ENCODE data around the gene SAPCD2. TPM values are rescaled to one million over a fixed set of nuclear protein-coding genes. Genes with fewer than 3 reads are reported as not detected.

Gene SAPCD2
- polyA plus RNA-seq, 3 donors: 5.4 to 6.2 (median 5.9) TPM

GRCh38 chr9:137050570-137050969 is 19.8 kb downstream of the SAPCD2 start:
- DNase-seq (ENCODE audit: low read depth in 3 of 3, low spot score in 2 of 3): no peak

GRCh38 chr9:137049544-137050449 is 20.6 kb downstream of the SAPCD2 start:
- no peak for DNase-seq (ENCODE audit: low read depth in 3 of 3, low spot score in 2 of 3)

DNA sequence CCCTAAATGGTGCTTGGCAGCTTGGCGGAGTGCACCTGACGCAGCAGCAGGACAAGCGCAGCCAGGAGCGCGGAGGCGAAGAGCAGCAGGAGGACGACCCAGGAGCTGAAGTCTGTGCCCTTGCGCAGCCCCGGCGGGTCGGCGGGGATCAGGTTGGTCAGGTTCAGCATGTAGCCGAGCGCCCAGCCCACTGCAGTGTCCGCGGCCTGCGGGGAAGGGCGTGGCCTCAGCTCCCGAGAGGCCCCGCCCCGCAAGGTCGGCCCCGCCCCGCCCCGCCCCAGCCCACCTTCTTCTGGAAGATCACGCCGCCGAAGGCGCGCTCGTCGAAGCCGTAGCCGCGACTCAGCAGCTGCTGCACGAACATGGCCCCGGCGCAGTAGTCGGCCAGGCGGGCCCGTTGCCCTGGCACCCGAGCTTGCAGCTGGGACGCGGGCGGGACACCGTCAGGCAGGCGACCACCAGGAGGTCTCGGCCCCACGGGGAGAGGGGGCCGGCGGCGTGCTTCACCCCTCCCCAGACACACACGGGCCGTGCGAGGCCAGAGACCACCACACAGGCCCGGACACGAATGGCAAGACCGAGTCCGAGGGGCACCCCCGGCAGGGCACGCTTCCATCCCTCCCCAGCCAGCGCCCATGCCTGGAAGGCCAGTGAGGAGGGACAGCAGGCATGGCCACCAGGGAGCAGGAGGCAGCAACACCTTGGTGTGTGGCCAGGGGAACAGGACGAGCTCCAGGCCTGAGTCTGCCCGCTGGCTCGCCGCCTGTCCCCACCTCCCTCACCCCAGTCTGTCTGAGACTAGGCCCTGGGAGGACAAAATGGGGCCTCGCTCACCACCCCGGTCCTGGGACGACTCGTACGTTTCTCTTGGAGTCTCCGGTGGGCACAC is 21.5 kb downstream of the SAPCD2 start:
- DNase-seq (ENCODE audit: low read depth in 3 of 3, low spot score in 2 of 3): no peak

DNA sequence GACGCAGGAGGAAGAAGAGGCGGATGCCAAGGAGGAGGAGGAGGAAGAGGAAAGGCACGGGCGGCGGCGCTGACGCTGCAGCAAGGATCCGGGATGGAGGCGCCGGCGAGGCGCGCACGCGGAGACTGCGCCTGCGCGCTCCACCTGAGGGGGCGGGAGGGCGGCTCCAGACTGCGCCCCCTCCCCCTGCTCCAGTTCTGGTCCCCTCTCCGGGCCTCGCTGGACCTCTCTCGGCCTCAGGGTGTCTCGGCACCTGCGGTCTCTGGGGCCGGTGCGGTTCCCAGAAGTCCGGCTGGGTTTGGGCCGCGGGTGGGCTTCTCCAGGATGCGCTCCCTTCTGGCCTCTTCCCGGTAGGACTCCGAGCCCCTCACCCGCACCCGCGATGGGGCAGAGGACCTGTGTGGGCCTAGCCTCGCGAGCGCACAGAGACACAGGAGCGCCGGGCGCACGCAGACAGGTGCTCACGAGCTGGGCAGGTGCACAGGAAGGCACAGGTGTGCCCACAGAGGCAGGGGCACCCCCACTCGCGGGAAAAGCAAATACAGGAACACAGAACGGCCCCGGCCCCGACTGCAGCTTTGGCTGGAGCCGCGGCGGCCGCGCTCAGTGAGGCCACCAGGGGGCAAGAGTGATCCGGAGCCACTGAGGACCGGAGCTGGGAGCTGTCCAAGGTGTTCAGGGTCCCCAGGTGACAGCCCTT is 24.1 kb downstream of the SAPCD2 start, which contains the start of gene NPDC1:
Gene NPDC1, minus strand, starts transcription at position 90 of the 700 bp plus-strand sequence. CDS start 188 bp downstream, outside the sequence.
- DNase-seq (ENCODE audit: low read depth in 3 of 3, low spot score in 2 of 3): no peak

DNA sequence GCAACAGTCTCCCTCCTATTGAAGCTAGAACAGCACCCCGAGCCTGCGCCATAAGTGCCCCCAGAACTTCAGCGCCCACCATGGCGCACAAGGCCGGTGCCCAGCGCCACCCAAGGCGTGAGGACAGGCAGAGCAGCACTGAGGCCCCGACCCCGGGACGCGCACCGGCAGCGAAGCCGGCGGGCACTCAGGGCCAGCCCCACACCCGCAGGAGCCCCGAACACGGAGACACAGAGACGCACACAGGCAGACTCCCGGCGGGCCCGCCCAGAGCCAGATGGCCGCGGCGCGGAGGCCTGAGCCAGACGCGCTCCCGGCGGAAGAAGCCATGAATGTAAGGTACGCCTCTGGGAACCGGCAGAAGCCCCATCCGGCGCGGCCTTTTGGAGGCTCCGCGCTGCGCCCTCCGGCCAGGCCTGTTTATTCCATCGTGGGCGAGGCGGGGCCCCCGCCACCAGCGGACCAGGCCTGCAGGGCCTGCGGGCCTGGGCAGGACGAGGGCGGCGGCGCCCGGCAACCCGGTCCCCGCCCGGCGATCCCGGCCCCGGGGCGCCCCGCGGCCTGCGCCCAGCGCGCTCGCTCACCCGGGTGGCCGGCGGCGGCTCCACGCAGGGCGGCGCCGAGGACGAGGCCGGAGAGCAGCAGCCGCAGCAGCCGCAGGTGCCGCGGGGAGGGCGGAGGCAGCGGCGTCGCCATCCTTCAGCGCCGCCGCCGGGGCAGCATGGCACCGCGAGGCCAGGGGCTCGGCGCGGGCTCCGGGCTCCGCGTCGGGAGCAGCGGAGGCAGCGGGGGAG is 24.9 kb downstream of the SAPCD2 start:
- DNase-seq (ENCODE audit: low read depth in 3 of 3, low spot score in 2 of 3): no peak

DNA sequence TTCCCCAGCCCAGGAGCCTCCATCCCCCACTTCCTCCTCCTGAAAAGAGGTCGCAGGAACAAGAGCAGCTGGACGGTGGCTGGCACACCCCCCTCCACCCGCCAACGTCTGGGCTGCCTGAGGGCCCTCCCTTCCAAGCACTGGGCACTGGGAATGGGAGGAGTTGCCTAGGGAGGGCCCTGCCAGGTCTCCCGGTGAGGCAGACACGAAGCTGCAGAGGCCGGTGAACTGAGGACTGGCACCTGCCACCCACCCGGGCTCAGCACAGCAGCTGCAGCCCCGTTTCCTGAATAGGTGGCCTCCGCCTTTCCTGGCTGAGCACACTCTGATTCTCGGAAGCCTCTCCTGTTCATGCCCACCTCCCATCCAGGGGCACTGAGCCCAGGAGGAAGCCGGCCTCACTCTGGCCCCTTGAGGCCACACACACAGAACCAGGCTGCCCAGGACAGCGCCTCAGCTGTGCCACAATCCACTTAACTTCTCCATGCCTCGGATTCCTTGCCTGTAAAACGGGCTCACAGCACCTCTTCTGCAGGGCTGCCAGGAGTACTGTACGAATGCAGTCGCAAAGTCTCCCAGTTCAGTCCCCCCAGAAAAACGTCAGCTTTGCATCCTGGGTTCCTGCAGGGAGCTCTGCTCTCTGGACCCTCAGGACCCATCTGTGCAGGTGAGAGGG is 25.7 kb downstream of the SAPCD2 start:
- no peak for DNase-seq (ENCODE audit: low read depth in 3 of 3, low spot score in 2 of 3)

DNA sequence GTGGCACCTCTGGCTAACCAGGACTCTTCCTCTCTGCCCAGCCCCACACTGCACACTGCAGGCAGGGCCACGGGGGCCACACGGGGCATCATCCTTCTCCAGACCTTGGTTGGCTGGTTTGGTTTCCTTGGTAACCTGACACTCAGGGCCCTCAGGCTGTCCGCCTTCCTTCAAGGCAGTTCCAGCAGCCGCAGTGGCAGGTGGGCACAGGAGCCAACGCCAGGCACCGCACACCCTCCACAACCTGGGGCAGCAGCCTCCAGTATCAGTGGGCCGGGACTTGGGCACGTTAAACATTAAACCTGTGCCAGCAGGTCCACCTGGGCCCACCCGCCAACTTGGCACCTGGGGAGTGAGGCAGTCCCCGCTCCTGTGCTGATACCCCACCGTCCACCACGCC is 26.3 kb downstream of the SAPCD2 start:
- DNase-seq (ENCODE audit: low read depth in 3 of 3, low spot score in 2 of 3): no peak

GRCh38 chr9:137042751-137043727 is 27.3 kb downstream of the SAPCD2 start:
- DNase-seq (ENCODE audit: low read depth in 3 of 3, low spot score in 2 of 3): no peak

GRCh38 chr9:137041124-137041523 is 29.2 kb downstream of the SAPCD2 start:
- no peak for DNase-seq (ENCODE audit: low read depth in 3 of 3, low spot score in 2 of 3)

DNA sequence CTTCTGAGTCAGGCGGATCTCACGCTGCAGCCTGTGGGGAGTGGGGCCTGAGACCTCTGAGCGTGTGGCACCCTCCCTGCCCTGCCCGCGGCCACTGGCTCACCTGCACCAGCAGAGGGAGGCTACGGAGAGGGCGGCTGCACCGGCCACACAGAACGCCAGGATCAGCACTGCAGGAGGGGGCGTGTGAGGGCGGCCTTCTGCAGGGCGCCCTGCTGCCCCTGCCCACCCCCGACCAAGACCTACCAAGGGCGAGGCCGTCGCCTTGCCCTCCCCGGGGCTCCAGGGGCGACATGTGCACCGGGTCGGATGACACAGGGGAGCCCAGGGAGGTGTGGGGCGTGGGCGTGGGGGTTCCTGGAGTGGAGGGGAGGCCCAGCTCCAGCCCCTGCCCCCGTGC is 29.8 kb downstream of the SAPCD2 start:
- DNase-seq (ENCODE audit: low read depth in 3 of 3, low spot score in 2 of 3): no peak

DNA sequence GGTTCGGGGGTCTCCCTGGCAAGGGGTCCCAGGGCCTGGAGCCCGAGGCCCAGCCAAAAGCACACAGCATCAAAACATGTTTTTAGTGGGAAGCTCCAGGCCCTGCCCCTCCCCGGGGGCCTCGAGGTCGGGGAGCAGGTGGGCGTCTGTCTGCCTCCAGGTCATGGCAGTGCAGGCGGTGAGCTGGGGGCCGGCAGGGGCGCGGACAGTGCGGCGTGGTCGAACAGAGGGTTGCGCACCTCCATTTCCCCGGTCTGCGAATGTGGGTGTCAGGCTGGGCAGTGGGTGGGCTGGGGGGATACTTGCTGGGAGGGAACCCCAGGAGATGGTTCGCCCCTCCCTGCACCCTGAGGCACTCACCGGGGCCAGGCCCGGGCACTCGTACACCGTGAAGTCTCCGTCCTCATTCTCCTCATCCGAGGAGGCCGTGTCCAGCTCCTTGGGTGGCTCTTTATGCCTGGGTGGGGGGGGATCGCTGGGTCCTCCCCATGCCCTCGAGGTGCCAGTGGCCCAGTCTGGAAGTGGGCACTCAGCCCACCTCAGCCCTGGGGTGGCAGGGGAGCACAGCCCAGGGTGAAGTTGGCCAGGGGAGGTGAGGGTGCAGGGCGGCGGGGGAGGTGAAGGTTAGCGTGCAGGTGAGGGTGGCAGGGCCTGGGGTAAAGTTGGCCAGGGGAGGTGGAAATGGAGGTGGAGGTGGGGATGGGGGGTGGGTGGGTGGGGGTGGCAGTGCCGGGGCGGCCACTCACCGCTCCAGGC is 30.6 kb downstream of the SAPCD2 start:
- DNase-seq (ENCODE audit: low read depth in 3 of 3, low spot score in 2 of 3): no peak

GRCh38 chr9:137038916-137039315 is 31.4 kb downstream of the SAPCD2 start:
- no peak for DNase-seq (ENCODE audit: low read depth in 3 of 3, low spot score in 2 of 3)

DNA sequence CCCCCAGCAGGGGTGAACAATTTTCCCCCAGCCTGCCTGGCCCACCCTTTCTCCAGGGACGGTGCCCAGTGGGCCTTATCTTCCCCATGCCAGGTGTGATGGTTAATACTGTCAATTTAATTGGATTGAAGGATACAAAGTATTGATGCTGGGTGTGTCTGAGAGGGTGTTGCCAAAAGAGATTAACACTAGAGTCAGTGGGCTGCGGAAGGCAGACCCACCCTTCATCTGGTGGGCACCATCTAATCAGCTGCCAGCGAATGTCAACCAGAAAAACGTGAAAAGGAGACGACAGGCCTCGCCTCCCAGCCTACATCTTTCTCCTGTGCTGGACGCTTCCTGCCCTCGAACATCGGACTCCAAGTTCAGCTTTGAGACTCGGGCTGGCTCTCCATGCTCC is 32.9 kb downstream of the SAPCD2 start:
- no peak for DNase-seq (ENCODE audit: low read depth in 3 of 3, low spot score in 2 of 3)

DNA sequence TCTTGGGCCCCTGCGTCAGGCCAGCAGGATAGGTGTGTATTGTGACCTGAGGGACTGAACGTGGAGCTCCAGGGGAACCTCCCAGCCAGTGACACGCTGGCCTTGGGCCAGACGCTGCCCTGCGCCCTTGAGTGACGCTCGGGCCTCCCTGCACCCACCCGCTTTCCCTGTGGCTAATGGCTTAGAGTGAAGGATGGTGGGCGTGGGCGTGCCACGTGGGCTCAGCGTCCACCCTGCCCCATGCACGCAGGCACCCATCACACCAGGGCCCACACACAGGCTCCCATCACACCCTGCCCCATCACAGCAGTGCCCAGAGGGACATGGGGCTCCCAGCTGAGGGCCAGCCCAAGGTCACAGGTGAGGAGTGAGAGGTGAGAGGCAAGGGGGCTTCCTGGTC is 33.3 kb downstream of the SAPCD2 start:
- DNase-seq (ENCODE audit: low read depth in 3 of 3, low spot score in 2 of 3): no peak

- no peak for DNase-seq (ENCODE audit: low read depth in 3 of 3, low spot score in 2 of 3)
Observed at GRCh38 chr9:137035937-137036336, 34.4 kb downstream of the SAPCD2 start.

DNA sequence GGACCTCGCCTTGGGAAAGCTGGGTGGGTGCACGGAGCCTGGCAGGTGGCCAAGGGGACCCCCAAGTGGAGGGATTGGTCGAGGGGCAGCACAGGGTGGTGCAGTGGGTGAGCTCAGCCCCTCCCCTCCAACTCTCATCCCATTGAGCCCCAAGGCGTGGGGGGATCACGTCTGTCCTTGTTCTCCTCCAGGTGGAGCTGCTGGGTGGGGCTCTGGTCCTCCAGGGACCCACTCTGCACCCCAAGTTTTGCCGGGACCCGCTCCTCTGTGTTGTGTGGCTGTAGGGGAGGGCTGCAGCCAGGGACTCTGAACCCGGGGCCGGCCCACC is 34.9 kb downstream of the SAPCD2 start:
- DNase-seq (ENCODE audit: low read depth in 3 of 3, low spot score in 2 of 3): no peak

- no peak for DNase-seq (ENCODE audit: low read depth in 3 of 3, low spot score in 2 of 3)
Observed at GRCh38 chr9:137034709-137035506, 35.4 kb downstream of the SAPCD2 start.
